Erythroblast (primary cell): Measurements from ENCODE around the gene CADPS2.

Experiments used
- GATA1 ChIP-seq: IDR thresholded peaks from 2 replicates; pipeline ENCODE4 v1.6.1; 2011; ENCODE audit warnings: low read depth, mild to moderate bottlenecking, control low read depth, low read length, moderate library complexity
- POLR2A ChIP-seq: IDR thresholded peaks from 2 replicates; pipeline ENCODE4 v1.6.1; 2011; ENCODE audit warnings: mild to moderate bottlenecking, low read length

DNA sequence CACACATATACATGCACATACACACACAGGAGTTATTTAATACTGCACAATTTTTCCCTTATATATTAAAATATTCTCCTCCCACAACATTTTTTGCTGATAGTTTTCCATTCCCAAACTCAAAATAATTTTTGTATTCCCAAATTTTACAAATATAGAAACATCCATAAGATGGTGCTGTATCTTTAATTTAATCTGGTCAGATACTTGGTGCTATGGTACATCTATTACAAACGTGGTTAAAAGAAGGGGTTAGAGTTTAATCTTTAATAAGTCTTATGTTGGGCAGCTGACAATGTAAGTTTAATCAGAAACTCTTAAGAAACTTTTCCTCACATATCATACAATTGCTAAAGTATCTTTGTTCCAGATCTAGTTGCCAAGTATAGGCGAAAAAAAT lies 10.2 kb upstream of the CADPS2 start:
- TF ChIP-seq POLR2A, result no peak
- TF ChIP-seq GATA1, result no peak
